Renal cortical epithelial cell (primary cell): ENCODE results near the gene GLT8D2. TPM values are rescaled to one million over a fixed set of nuclear protein-coding genes. Genes with fewer than 3 reads are reported as not detected.

ENCODE experiments used
- DNase-seq: peaks from one replicate; pipeline ENCODE4 v3.0.0-alpha.2; 2011; ENCODE audit warnings: low read depth
- total RNA-seq: library from RNA; depleted of rRNA; stranded (reverse); fragments of >200 nt; gene quantifications from 2 replicates; pipeline ENCODE4 v1.2.3, GENCODE V29; 2014

GLT8D2 gene
- total RNA-seq, 1 donor from 2014 or later: 12.5 TPM

- no peak for DNase-seq
Measured at GRCh38 chr12:103948746-103949406, 101.1 kb downstream of the GLT8D2 start.

DNA sequence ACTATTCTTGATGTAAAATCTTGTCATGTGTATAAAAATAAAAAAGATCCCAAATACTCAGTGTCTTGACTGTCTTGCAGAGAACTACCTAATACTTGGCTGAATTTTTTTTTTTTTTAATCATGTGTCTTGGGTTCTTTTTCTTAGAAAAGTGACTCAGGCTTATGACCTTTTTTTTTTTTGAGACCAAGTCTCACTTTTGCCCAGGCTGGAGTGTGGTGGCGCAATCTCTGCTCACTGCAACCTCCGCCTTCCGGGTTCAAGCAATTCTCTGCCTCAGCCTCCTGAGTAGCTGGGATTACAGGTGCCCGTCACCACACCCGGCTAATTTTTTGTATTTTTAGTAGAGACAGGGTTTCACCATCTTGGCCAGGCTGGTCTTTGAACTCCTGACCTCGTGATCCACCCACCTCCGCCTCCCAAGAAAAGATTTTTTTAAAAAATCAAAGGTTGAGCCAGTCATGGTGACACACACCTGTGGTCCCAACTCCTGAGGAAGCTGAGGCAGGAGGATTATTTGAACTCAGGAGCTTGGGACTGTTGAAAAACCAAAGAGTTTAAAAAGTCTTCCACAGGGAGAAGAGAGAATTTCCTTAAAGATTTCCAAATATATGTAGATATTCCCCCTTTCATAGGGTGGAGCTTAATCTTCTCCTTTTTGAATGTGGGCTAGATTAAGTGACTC is 102.0 kb downstream of the GLT8D2 start:
- no peak for DNase-seq

DNA sequence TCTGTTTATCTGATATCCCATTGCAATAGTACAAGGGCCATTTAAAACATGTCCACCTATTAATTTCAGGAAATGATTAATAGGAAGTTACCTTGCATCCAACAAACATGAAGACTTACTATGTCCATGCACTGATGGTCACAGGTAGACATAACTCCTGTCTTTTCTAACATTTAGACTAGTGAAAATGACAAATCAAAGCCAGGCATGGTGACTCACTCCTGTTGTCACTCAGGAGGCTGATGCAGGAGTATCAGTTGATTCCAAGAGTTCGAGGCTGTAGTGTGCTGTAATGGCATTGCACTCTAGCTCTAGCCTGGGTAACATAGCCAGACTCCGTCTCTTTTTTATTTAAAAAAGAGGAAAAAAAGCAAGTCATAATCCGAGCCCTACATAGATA is 105.0 kb downstream of the GLT8D2 start:
- no peak for DNase-seq

Other genes starting within 250 kb of the GLT8D2 start
- gene NT5DC3, start 209.0 kb downstream of the GLT8D2 start, total RNA-seq: 11.1 and 20.7 TPM in 2 replicates
- 863 and 1,198 TPM in 2 replicates for gene HSP90B1, start 119.8 kb downstream of the GLT8D2 start, total RNA-seq
- gene TDG, start 84.3 kb downstream of the GLT8D2 start, total RNA-seq: 35.9 and 39.4 TPM in 2 replicates
- gene HCFC2, start 14.3 kb upstream of the GLT8D2 start, total RNA-seq: 5.9 and 17.9 TPM in 2 replicates
- 22.5 and 23.6 TPM in 2 replicates for gene NFYB, start 88.0 kb upstream of the GLT8D2 start, total RNA-seq
- gene TXNRD1, start 165.6 kb upstream of the GLT8D2 start, total RNA-seq: 151 and 438 TPM in 2 replicates